Glutamatergic neuron (in vitro differentiated cells): Measurements from ENCODE around the gene AUTS2. TPM values are rescaled to one million over a fixed set of nuclear protein-coding genes. Genes with fewer than 3 reads are reported as not detected.

Experiments used
- DNase-seq: peaks from one replicate; pipeline ENCODE4 v3.0.0; 2022
- H3K27ac Mint-ChIP-seq: one replicate; pipeline ENCODE4 v1.8.0; 2020; ENCODE audit warnings: mild to moderate bottlenecking, mixed read lengths, inconsistent platforms; ENCODE audit not compliant: unreplicated experiment
- H3K27me3 Mint-ChIP-seq: one replicate; pipeline ENCODE4 v1.8.0; 2020; ENCODE audit warnings: mild to moderate bottlenecking, moderate library complexity, mixed read lengths, inconsistent platforms; ENCODE audit not compliant: unreplicated experiment
- H3K36me3 Mint-ChIP-seq: one replicate; pipeline ENCODE4 v1.8.0; 2020; ENCODE audit warnings: mild to moderate bottlenecking, mixed read lengths, inconsistent platforms; ENCODE audit not compliant: unreplicated experiment
- H3K4me1 Mint-ChIP-seq: one replicate; pipeline ENCODE4 v1.8.0; 2020; ENCODE audit warnings: mild to moderate bottlenecking, low read depth, mixed read lengths, inconsistent platforms; ENCODE audit not compliant: unreplicated experiment
- H3K4me3 Mint-ChIP-seq: one replicate; pipeline ENCODE4 v1.8.0; 2020; ENCODE audit warnings: mild to moderate bottlenecking, mixed read lengths, inconsistent platforms; ENCODE audit not compliant: unreplicated experiment
- H3K9me3 Mint-ChIP-seq: one replicate; pipeline ENCODE4 v1.8.0; 2020; ENCODE audit warnings: mild to moderate bottlenecking, moderate library complexity, mixed read lengths, inconsistent platforms; ENCODE audit not compliant: unreplicated experiment
- total RNA-seq: library from RNA; stranded (reverse); fragmentation: NEBNext Ultra II Directional; extraction: Animal tissue kit (Norgen Biotek cat#: 25700); gene quantifications from one replicate; pipeline ENCODE4 v1.2.1, GENCODE V29; 2021; ENCODE audit not compliant: unreplicated experiment
- TF ChIP-seq, protein P1 (sequence below): fragments of 200-600 bp; sonication (generic); IDR thresholded peaks from one replicate; pipeline ENCODE4 v1.5.0; 2021; ENCODE audit not compliant: partially characterized antibody, unreplicated experiment

The AUTS2 gene
- total RNA-seq, 1 donor from 2014 or later, result 300 TPM

DNA sequence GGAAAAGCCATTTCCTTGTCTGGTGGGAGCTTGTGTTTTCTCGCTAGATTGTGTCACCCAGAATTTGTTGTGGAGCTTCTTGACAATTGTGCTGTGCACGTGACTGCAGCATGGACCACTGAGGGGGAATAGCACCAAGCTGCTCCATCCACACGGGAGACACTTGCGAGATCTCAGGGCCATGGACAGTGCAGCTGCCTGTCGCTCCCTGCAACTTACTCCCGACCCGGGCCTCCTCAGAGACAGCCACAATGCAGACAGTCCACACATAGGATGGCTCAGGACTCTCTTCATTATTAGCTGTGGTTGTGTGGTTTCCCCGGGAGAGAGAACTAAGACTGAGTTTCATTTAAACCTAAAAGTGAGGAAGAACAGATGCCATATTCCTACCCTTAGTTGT, 860.5 kb downstream of the AUTS2 start:
- TF ChIP-seq, protein P1, sequence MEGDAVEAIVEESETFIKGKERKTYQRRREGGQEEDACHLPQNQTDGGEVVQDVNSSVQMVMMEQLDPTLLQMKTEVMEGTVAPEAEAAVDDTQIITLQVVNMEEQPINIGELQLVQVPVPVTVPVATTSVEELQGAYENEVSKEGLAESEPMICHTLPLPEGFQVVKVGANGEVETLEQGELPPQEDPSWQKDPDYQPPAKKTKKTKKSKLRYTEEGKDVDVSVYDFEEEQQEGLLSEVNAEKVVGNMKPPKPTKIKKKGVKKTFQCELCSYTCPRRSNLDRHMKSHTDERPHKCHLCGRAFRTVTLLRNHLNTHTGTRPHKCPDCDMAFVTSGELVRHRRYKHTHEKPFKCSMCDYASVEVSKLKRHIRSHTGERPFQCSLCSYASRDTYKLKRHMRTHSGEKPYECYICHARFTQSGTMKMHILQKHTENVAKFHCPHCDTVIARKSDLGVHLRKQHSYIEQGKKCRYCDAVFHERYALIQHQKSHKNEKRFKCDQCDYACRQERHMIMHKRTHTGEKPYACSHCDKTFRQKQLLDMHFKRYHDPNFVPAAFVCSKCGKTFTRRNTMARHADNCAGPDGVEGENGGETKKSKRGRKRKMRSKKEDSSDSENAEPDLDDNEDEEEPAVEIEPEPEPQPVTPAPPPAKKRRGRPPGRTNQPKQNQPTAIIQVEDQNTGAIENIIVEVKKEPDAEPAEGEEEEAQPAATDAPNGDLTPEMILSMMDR, result no peak
- Mint-ChIP-seq H3K36me3 (no peaks in the 10 kb centered on the region), H3K27me3 (no peaks in the 10 kb centered on the region), H3K9me3 (peaks cover 13% of the 10 kb centered on the region), H3K4me3 (no peak overlapping the region), H3K4me1 (no peaks in the 10 kb centered on the region), H3K27ac (no peak overlapping the region)
- no peak for DNase-seq

DNA sequence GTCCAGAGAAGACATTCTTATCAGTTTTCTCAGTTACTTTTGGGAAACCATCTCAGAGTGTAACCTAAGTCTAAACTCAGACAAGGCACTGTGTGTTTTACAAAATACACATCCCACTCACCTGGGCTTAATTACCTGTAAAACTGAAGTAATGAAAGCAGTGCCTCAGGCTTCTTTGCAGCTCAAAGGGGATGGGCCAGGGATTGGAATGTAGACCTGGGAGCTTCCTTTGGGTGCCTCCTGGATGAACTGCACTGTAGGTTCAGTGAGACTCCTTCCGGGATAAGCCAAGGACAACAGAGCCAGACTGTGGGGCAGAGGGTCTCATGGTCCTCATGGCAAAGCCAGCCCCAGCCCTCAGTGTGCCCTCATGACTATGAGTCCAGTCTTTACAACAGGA, 861.3 kb downstream of the AUTS2 start:
- no peak overlapping the region for H3K27ac Mint-ChIP-seq
- H3K9me3 Mint-ChIP-seq, result peaks cover 11% of the 10 kb centered on the region
- H3K4me1 Mint-ChIP-seq, result no peaks in the 10 kb centered on the region
- no peak for DNase-seq
- TF ChIP-seq, protein P1, result no peak
- H3K27me3 Mint-ChIP-seq, result no peaks in the 10 kb centered on the region
- no peak overlapping the region for H3K4me3 Mint-ChIP-seq
- H3K36me3 Mint-ChIP-seq, result no peaks in the 10 kb centered on the region

DNA sequence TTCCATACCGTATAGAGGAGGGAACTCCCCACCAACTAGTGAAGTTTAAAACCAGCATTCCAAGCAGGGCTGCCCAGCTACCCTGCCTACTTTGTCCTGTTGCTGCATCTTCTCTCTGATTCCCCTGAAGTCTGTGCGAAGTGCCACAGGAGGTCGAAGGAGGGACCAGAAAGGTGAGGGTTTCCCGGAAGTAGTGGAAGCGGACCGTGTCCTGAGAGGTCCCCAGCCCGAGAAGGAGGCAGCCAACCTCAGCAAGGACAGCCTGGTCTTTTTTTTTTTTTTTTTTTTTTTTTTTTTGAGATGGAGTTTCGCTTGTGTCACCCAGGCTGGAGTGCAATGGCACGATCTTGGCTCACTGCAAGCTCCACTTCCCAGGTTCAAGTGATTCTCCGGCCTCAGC, 861.8 kb downstream of the AUTS2 start:
- no peaks in the 10 kb centered on the region for H3K36me3 Mint-ChIP-seq
- H3K4me1 Mint-ChIP-seq, result no peaks in the 10 kb centered on the region
- TF ChIP-seq, protein P1, result no peak
- peaks cover 10% of the 10 kb centered on the region for H3K9me3 Mint-ChIP-seq
- no peak for DNase-seq
- H3K27me3 Mint-ChIP-seq, result no peaks in the 10 kb centered on the region
- no peak overlapping the region for H3K4me3 Mint-ChIP-seq
- no peak overlapping the region for H3K27ac Mint-ChIP-seq

DNA sequence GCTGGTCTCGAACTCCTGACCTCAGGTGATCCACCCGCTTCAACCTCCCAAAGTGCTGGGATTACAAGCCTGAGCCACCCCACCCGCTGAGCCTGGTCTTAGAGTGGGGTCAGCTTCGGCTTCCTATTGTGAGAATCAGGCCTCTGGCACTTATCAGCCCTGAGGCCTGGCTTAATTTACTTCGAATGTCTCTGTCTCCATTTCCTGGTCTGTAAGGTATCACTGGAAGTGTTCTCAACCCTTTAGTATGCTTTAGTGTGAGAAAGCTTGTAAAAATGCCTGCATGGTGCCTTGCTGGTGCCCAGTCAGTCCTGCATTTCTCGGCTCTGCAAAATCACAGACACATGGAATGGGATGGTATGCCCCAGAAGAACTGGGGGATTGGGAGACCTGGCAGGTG, 862.3 kb downstream of the AUTS2 start:
- Mint-ChIP-seq H3K4me3 (no peak overlapping the region), H3K27ac (no peak overlapping the region), H3K4me1 (no peaks in the 10 kb centered on the region), H3K9me3 (peaks cover 9% of the 10 kb centered on the region), H3K27me3 (peaks cover under 1% of the 10 kb centered on the region), H3K36me3 (no peaks in the 10 kb centered on the region)
- TF ChIP-seq, protein P1, result no peak
- DNase-seq, result no peak

DNA sequence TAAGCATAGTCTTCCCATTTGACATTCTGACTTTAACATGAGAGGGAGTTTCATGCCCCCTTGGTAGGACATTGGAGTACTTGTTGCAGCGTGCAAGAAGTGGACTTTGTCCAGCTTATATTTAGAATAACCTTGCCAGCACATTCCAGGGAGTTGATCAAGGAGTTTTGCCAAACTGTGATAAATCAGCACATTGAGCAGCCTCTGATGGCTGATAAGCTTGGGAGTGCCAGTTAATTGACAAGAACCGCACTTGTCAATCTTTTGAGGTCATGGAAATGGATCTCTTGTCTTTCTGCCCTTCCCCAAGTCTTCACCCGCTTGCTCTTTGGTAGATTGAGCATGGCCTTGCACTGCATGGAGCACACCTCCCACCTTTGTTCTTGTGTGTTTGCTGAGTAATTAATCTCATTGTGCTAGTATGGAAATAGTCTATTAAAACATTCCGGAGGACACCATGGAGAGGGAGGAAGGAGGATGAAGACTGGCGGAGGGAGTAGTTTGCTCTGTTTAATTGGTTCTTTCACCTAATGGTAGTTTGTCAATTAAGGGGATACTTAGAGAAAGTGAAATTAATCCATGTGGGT, 865.2 kb downstream of the AUTS2 start:
- Mint-ChIP-seq H3K27ac (no peak overlapping the region), H3K4me1 (no peaks in the 10 kb centered on the region), H3K27me3 (peaks cover 2% of the 10 kb centered on the region), H3K4me3 (no peak overlapping the region), H3K36me3 (peaks cover 5% of the 10 kb centered on the region), H3K9me3 (peaks cover 7% of the 10 kb centered on the region)
- TF ChIP-seq, protein P1, result no peak
- no peak for DNase-seq
